ENCODE measurements around the gene FAM83C. TPM values are rescaled to one million over a fixed set of nuclear protein-coding genes. Genes with fewer than 3 reads are reported as not detected.

The FAM83C gene
- total and polyA plus RNA-seq, 9 of the 15 experiments (the other 6 are each of a cell fraction or from before 2014, with no cell fraction given) = not detected

GRCh38 chr20:35284267-35284991 is 7.8 kb downstream of the FAM83C start, which contains the start of gene EIF6 (continued):
- TF ChIP-seq, protein P1, sequence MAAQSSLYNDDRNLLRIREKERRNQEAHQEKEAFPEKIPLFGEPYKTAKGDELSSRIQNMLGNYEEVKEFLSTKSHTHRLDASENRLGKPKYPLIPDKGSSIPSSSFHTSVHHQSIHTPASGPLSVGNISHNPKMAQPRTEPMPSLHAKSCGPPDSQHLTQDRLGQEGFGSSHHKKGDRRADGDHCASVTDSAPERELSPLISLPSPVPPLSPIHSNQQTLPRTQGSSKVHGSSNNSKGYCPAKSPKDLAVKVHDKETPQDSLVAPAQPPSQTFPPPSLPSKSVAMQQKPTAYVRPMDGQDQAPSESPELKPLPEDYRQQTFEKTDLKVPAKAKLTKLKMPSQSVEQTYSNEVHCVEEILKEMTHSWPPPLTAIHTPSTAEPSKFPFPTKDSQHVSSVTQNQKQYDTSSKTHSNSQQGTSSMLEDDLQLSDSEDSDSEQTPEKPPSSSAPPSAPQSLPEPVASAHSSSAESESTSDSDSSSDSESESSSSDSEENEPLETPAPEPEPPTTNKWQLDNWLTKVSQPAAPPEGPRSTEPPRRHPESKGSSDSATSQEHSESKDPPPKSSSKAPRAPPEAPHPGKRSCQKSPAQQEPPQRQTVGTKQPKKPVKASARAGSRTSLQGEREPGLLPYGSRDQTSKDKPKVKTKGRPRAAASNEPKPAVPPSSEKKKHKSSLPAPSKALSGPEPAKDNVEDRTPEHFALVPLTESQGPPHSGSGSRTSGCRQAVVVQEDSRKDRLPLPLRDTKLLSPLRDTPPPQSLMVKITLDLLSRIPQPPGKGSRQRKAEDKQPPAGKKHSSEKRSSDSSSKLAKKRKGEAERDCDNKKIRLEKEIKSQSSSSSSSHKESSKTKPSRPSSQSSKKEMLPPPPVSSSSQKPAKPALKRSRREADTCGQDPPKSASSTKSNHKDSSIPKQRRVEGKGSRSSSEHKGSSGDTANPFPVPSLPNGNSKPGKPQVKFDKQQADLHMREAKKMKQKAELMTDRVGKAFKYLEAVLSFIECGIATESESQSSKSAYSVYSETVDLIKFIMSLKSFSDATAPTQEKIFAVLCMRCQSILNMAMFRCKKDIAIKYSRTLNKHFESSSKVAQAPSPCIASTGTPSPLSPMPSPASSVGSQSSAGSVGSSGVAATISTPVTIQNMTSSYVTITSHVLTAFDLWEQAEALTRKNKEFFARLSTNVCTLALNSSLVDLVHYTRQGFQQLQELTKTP (IDR thresholded peaks at IDR 0.05; ENCODE audit: low read depth in 1 of 2, partially characterized antibody in 2 of 2) = no peak
- TF ChIP-seq PHF20 (IDR thresholded peaks at IDR 0.05; ENCODE audit: partially characterized antibody) (peak; percentile 84), ELF4 (CRISPR knock-in tag; IDR thresholded peaks at IDR 0.05) (no peak), HMGN3 (IDR thresholded peaks at IDR 0.05; ENCODE audit: borderline replicate concordance, extremely low read depth, insufficient read length, low read depth, low read length) (peak; percentile 67), C11orf30 (IDR thresholded peaks at IDR 0.05; ENCODE audit: low read depth) (peak; percentile 78), NELFE (IDR thresholded peaks at IDR 0.05; ENCODE audit: insufficient read depth, insufficient read length) (no peak), ZNF764 (CRISPR knock-in tag; IDR thresholded peaks at IDR 0.05; ENCODE audit: low read depth) (no peak), TCFL5 (CRISPR knock-in tag; conservative IDR thresholded peaks at IDR 0.05) (no peak), ZNF134 (CRISPR knock-in tag; conservative IDR thresholded peaks at IDR 0.05) (no peak), ZNF12 (CRISPR knock-in tag; IDR thresholded peaks at IDR 0.05) (peak; percentile 34; the same call in 1 of the 2 replicates), ELF1 (tag; IDR thresholded peaks at IDR 0.05) (peak; percentile 95), ZNF699 (CRISPR knock-in tag; IDR thresholded peaks at IDR 0.05; ENCODE audit: insufficient replicate concordance) (no peak), NFXL1 (CRISPR knock-in tag; IDR thresholded peaks at IDR 0.05) (no peak), KAT7 (CRISPR knock-in tag; IDR thresholded peaks at IDR 0.05; ENCODE audit: borderline replicate concordance) (peak; percentile 18; the same call in 1 of the 2 replicates), GABPB1 (CRISPR knock-in tag; IDR thresholded peaks at IDR 0.05) (peak; percentile 93), FOXP1 (CRISPR knock-in tag; IDR thresholded peaks at IDR 0.05) (peak; percentile 87)
- TF ChIP-seq, protein P2, sequence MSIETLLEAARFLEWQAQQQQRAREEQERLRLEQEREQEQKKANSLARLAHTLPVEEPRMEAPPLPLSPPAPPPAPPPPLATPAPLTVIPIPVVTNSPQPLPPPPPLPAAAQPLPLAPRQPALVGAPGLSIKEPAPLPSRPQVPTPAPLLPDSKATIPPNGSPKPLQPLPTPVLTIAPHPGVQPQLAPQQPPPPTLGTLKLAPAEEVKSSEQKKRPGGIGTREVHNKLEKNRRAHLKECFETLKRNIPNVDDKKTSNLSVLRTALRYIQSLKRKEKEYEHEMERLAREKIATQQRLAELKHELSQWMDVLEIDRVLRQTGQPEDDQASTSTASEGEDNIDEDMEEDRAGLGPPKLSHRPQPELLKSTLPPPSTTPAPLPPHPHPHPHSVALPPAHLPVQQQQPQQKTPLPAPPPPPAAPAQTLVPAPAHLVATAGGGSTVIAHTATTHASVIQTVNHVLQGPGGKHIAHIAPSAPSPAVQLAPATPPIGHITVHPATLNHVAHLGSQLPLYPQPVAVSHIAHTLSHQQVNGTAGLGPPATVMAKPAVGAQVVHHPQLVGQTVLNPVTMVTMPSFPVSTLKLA (conservative IDR thresholded peaks at IDR 0.05) = peak; percentile 87 to 94
- TF ChIP-seq, protein P3, sequence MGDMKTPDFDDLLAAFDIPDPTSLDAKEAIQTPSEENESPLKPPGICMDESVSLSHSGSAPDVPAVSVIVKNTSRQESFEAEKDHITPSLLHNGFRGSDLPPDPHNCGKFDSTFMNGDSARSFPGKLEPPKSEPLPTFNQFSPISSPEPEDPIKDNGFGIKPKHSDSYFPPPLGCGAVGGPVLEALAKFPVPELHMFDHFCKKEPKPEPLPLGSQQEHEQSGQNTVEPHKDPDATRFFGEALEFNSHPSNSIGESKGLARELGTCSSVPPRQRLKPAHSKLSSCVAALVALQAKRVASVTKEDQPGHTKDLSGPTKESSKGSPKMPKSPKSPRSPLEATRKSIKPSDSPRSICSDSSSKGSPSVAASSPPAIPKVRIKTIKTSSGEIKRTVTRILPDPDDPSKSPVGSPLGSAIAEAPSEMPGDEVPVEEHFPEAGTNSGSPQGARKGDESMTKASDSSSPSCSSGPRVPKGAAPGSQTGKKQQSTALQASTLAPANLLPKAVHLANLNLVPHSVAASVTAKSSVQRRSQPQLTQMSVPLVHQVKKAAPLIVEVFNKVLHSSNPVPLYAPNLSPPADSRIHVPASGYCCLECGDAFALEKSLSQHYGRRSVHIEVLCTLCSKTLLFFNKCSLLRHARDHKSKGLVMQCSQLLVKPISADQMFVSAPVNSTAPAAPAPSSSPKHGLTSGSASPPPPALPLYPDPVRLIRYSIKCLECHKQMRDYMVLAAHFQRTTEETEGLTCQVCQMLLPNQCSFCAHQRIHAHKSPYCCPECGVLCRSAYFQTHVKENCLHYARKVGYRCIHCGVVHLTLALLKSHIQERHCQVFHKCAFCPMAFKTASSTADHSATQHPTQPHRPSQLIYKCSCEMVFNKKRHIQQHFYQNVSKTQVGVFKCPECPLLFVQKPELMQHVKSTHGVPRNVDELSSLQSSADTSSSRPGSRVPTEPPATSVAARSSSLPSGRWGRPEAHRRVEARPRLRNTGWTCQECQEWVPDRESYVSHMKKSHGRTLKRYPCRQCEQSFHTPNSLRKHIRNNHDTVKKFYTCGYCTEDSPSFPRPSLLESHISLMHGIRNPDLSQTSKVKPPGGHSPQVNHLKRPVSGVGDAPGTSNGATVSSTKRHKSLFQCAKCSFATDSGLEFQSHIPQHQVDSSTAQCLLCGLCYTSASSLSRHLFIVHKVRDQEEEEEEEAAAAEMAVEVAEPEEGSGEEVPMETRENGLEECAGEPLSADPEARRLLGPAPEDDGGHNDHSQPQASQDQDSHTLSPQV (IDR thresholded peaks at IDR 0.05) = 0 out of 2 replicates have a peak, but pooled peaks have one; percentile 14
